IMR-90 (cell line): Measurements from ENCODE around the gene TNS1.

ENCODE experiments used
- CEBPB ChIP-seq: IDR thresholded peaks from 2 replicates; pipeline ENCODE4 v1.6.1; 2012; ENCODE audit warnings: low read depth, low read length, improper control_type of control experiment
- MAZ ChIP-seq: IDR thresholded peaks from 2 replicates; pipeline ENCODE4 v1.6.1; 2012; ENCODE audit warnings: low read depth, mild to moderate bottlenecking, low read length, improper control_type of control experiment, moderate library complexity, borderline replicate concordance
- POLR2A ChIP-seq: IDR thresholded peaks from 2 replicates; pipeline ENCODE4 v1.6.1; 2012; ENCODE audit warnings: mild to moderate bottlenecking, low read depth, low read length
- RAD21 ChIP-seq: IDR thresholded peaks from 2 replicates; pipeline ENCODE4 v1.6.1; 2012; ENCODE audit warnings: low read length, improper control_type of control experiment
- RCOR1 ChIP-seq: IDR thresholded peaks from 2 replicates; pipeline ENCODE4 v1.6.1; 2012; ENCODE audit warnings: mild to moderate bottlenecking, low read length, improper control_type of control experiment; ENCODE audit not compliant: insufficient replicate concordance
- SMC3 ChIP-seq: fragments of 150-350 bp; IDR thresholded peaks from 2 replicates; pipeline ENCODE4 v1.6.1; 2016; ENCODE audit warnings: low read depth, mild to moderate bottlenecking, antibody characterized with exemption, low read length, moderate library complexity
- TF ChIP-seq, protein P1 (sequence below): conservative IDR thresholded peaks from 2 replicates; pipeline ENCODE4 v1.5.1; 2012; ENCODE audit warnings: mild to moderate bottlenecking, low read depth, low read length, improper control_type of control experiment

DNA sequence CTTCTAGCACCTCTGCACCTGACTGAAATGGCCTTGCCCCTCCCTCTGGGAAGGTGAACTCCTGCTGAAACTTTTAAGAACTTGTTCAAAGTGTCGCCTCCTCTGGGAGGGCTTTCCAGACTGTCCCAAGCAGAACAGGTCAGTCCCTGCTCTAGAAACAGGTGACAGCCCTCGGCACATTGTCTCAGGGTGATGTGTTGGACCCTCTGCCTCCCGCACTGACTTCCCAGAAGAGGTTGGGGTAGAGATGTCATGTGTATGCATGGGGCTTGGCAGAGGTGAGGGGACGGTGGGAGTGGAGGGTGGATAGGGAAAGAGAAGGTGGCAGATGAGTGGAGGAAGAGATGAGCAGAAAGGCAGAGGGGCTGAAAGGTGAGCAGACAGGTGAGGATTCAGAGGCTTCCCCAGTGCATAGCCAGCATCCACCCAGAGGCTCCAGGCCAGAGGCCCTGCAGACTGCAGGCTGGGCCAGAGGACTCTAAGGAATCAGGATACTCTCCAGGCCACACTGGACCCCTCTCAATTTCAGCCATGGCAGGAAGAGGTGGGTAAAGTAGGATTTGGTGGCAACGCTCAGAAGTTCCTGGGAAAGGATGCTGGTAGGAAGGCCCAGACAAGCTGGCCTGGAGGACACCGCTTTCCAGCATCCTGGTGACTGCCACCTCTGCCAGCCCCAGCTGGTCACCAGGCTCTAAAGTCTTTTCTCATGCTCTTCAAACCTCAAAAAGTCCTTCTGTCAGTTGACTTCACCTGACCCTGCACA is 24.8 kb upstream of the TNS1 start:
- TF ChIP-seq POLR2A: no peak
- TF ChIP-seq MAZ: no peak
- TF ChIP-seq, protein P1, sequence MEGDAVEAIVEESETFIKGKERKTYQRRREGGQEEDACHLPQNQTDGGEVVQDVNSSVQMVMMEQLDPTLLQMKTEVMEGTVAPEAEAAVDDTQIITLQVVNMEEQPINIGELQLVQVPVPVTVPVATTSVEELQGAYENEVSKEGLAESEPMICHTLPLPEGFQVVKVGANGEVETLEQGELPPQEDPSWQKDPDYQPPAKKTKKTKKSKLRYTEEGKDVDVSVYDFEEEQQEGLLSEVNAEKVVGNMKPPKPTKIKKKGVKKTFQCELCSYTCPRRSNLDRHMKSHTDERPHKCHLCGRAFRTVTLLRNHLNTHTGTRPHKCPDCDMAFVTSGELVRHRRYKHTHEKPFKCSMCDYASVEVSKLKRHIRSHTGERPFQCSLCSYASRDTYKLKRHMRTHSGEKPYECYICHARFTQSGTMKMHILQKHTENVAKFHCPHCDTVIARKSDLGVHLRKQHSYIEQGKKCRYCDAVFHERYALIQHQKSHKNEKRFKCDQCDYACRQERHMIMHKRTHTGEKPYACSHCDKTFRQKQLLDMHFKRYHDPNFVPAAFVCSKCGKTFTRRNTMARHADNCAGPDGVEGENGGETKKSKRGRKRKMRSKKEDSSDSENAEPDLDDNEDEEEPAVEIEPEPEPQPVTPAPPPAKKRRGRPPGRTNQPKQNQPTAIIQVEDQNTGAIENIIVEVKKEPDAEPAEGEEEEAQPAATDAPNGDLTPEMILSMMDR: no peak
- TF ChIP-seq RAD21: no peak
- TF ChIP-seq SMC3: no peak
- no peak for TF ChIP-seq RCOR1
- TF ChIP-seq CEBPB: no peak
